Measurements from ENCODE around the gene TMEM95.
A peak's percentile ranks its signal among the peaks of the same experiment; 100 is the strongest.

The TMEM95 gene

GRCh38 chr17:7355053-7355452 lies at the start of gene TMEM95:
Gene TMEM95, plus strand, starts transcription at chr17:7355156. Its CDS starts 49 bp downstream, at chr17:7355205.
- no peak for DNase-seq

- peak; percentile 99 to 100 (median 100) for DNase-seq
Measured at GRCh38 chr17:7306911-7307685, 47.9 kb upstream of the TMEM95 start, which contains the start of gene EIF5A. Gene EIF5A, plus strand, starts transcription at chr17:7307628. Its CDS starts 2,008 bp downstream, at chr17:7309636.

- peak; percentile 43 to 61 (median 56) for DNase-seq
Measured at GRCh38 chr17:7307686-7308624, 47.0 kb upstream of the TMEM95 start.

GRCh38 chr17:7308625-7309433 lies 46.1 kb upstream of the TMEM95 start:
- DNase-seq: peak; percentile 71 to 78 (median 73)

GRCh38 chr17:7309628-7310027 lies 45.3 kb upstream of the TMEM95 start:
- DNase-seq: no peak

GRCh38 chr17:7311110-7311705 lies 43.7 kb upstream of the TMEM95 start:
- DNase-seq: no peak

GRCh38 chr17:7312432-7313087 lies 42.4 kb upstream of the TMEM95 start:
- DNase-seq: no peak

GRCh38 chr17:7313088-7313889 lies 41.7 kb upstream of the TMEM95 start:
- no peak for DNase-seq

GRCh38 chr17:7313890-7314718 lies 40.9 kb upstream of the TMEM95 start:
- no peak for DNase-seq

GRCh38 chr17:7314719-7315569 lies 40.0 kb upstream of the TMEM95 start, which contains the start of gene GPS2:
Gene GPS2, minus strand, starts transcription at chr17:7315360. Its CDS starts 308 bp downstream, at chr17:7315052.
- peak; percentile 84 to 93 (median 90) for DNase-seq

- DNase-seq: no peak
Measured at GRCh38 chr17:7315570-7316235, 39.3 kb upstream of the TMEM95 start.

GRCh38 chr17:7317161-7317803 lies 37.7 kb upstream of the TMEM95 start:
- DNase-seq: no peak

- no peak for DNase-seq
Measured at GRCh38 chr17:7318121-7318860, 36.7 kb upstream of the TMEM95 start.

GRCh38 chr17:7321466-7321865 lies 33.5 kb upstream of the TMEM95 start:
- no peak for DNase-seq

GRCh38 chr17:7322520-7323194 lies 32.3 kb upstream of the TMEM95 start:
- no peak for DNase-seq

- peak; percentile 34 to 52 (median 43) for DNase-seq
Measured at GRCh38 chr17:7323731-7324437, 31.1 kb upstream of the TMEM95 start.
